Measurements from ENCODE around the gene CBX3. TPM values are rescaled to one million over a fixed set of nuclear protein-coding genes. Genes with fewer than 3 reads are reported as not detected.
"Not testable (repeated sequence)": the region's sequence is repeated elsewhere in the genome, so short reads cannot be mapped to it uniquely, and the experiment has no call there.

The CBX3 gene
- total RNA-seq, 2 donors from 2014 or later, result 73.3 to 81.3 TPM

GRCh38 chr7:26237035-26237807, 35.7 kb downstream of the CBX3 start:
- ATAC-seq (no peak), DNase-seq (no peak)
- intact Hi-C loops (cut with DNase I, micrococcal nuclease), result no loop called here

GRCh38 chr7:26238032-26238431, 36.5 kb downstream of the CBX3 start:
- DNase-seq, result no peak
- no peak for ATAC-seq
- intact Hi-C loops (cut with DNase I, micrococcal nuclease), result no loop called here

DNA sequence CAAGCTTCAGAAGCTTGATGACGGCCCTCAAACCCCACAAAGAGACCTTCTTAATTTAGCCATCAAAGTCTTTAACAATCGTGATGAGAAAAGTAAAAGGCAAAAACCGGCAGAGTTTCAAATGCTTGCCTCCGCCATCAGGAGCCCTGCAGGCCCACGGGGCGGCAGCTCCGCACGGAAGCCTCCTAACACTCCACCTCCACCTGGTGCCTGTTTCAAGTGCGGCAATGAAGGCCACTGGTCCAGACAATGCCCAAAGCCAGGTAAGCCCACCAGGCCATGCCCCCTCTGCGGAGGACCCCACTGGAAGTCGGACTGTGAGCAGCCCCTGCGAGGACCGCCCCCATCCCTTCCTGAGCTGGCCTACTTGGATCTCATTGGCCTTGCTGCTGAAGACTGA, 43.6 kb downstream of the CBX3 start:
- intact Hi-C loops (cut with DNase I, micrococcal nuclease), result no loop called here
- ATAC-seq, result no peak
- no peak for DNase-seq

- ATAC-seq (no peak), DNase-seq (no peak)
- intact Hi-C loops (cut with DNase I, micrococcal nuclease), result no loop called here
Observed at GRCh38 chr7:26250239-26250638, 48.7 kb downstream of the CBX3 start.

DNA sequence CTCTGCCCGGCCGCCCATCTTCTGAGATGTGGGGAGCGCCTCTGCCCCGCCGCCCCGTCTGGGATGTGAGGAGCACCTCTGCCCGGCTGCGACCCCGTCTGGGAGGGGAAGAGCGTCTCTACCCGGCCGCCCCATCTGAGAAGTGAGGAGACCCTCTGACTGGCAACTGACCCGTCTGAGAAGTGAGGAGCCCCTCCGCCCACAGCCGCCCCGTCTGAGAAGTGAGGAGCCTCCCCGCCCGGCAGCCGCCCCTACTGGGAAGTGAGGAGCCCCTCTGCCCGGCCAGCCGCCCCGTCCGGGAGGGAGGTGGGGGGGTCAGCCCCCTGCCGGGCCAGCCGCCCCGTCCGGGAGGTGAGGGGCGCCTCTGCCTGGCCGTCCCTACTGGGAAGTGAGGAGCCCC, 60.3 kb downstream of the CBX3 start:
- ATAC-seq; DNase-seq; intact Hi-C loops (cut with DNase I, micrococcal nuclease): not testable (repeated sequence)

Other genes starting within 250 kb of the CBX3 start
- 10 to 100 TPM in 1 of 2 donors, 1 to 10 TPM in 1; 8.8 to 13.4 TPM for gene NFE2L3, start 49.5 kb upstream of the CBX3 start, total RNA-seq
- gene HNRNPA2B1, start 999 bp upstream of the CBX3 start, total RNA-seq, result 100 to 1,000 TPM; 295 to 453 TPM
- 1 to 10 TPM; 2.4 to 3.0 TPM for gene SNX10, start 90.1 kb downstream of the CBX3 start, total RNA-seq

All from left colon (tissue), 2 donors.